HuH-7 (cell line): ENCODE measurements around the gene LYZL6.
A peak's percentile ranks its signal among the peaks of the same experiment; 100 is the strongest.

Source experiments
- DNase-seq: peaks from one replicate; pipeline ENCODE4 v3.0.0; 2011; ENCODE audit warnings: low spot score

Gene LYZL6, protein sequence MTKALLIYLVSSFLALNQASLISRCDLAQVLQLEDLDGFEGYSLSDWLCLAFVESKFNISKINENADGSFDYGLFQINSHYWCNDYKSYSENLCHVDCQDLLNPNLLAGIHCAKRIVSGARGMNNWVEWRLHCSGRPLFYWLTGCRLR

DNA sequence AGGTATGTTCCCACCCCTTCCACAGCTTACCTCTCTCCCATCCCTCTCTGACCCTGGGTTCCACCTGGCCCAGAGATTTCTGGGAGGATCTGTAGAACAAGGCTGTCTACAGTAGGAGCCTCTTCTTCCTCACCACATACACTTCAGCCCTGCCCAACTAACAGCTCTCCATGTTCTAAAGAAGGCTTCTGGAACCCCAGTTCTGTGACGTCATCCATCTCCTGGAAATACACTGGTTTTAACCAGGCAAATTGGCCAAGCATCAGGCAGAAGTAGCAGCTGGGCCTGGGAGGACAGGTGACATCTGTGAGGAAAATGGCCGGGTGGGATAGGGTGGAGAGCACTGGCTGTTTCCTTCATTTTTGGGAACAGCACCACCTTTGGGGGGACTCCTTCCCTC is at the start of gene LYZL6:
Gene LYZL6 (minus strand): TSS at position 177 of the 400 bp plus-strand sequence. CDS start 4,357 bp downstream, outside the sequence.
- no peak for DNase-seq

DNA sequence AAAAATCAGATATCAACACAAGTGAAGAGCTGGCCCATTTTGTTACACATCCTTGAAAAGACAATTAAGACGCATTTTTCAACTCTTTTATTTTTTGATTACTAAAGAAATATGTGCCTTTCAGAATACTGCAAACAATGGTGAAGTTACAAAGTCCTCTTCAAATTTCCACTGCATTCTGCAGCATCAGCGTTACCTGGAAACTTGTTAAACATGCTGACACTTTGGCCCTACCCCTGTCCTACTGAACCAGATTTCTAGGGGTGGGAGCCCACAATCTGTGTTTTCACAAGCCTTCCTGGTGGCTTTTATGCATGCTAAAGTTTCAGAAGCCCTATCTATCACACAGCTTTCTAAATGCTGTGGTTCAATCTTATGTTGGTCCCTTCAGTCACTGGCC is 47.6 kb upstream of the LYZL6 start:
- no peak for DNase-seq

GRCh38 chr17:35988164-35988563 is 44.7 kb upstream of the LYZL6 start:
- DNase-seq, result no peak

GRCh38 chr17:35986643-35987042 is 43.1 kb upstream of the LYZL6 start, which contains the start of gene CCL14:
Gene CCL14 (minus strand): TSS chr17:35986729. CDS start chr17:35986649, 80 bp downstream.
- no peak for DNase-seq

- no peak for DNase-seq
Observed at GRCh38 chr17:35984140-35984539, 40.6 kb upstream of the LYZL6 start.

DNA sequence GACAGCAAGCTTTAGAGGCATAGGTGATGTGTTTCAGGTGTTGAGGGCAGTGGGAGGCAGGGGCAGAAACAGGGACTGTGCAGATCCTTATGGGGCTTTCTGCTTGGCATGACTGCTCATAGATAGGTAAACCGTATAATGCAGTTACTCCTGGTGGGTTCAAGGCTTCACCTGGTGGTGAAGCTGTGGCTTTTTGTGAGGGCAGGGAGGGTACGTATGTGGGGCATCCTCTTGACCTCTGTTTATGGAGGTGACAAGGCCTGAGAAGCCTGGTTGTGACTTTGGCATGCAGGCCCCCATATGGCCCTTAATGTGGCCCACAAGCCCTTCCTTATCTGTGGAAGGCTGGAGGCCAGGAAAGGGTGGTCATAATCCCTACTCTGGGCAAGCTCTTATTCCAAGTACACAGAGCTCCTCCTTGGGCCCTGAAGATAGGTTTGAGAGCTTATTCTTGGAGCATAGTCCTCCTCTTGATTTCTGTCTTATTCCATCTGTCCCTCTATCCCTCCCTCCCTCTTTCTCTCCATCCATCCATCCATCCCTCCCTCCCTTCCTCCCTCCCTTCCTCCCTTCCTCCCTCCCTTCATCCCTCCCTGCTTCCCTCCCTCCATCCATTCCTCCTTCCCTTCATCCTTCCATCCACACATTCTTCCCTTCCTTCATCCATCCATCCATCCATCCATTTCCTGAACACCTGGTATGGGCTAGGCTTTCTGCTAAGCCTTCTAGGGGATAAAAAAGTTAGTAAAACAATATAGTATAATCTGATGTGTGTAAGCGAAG is 39.1 kb upstream of the LYZL6 start:
- DNase-seq, result no peak

- DNase-seq, result peak; percentile 43
Observed at GRCh38 chr17:35981908-35982330, 38.4 kb upstream of the LYZL6 start.

DNA sequence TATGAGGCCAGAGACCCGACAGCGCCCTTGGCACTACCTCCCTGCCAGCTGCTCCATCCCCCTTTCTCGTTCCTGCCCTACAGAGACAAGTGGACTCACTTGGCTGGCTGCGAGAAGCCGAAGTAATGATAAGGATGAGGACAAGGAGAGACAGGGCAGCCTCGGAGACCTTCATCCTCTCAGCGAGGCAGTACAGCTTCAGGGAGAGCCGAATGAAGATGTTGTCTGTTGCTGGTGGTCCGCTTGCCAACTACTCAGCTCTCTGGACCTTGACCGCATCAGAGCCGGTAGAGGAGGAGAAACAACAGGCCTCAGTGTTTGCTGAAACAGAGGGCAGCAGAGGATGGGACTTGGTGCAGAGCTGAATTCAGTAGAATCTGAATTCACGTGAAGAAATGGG is 37.7 kb upstream of the LYZL6 start, which contains the start of gene CCL16:
Gene CCL16 (minus strand): TSS at position 252 of the 400 bp plus-strand sequence. CDS start 77 bp downstream, at position 175.
- no peak for DNase-seq

GRCh38 chr17:35978346-35978745 is 34.8 kb upstream of the LYZL6 start:
- no peak for DNase-seq

GRCh38 chr17:35977509-35977908 is 34.0 kb upstream of the LYZL6 start:
- DNase-seq, result no peak

DNA sequence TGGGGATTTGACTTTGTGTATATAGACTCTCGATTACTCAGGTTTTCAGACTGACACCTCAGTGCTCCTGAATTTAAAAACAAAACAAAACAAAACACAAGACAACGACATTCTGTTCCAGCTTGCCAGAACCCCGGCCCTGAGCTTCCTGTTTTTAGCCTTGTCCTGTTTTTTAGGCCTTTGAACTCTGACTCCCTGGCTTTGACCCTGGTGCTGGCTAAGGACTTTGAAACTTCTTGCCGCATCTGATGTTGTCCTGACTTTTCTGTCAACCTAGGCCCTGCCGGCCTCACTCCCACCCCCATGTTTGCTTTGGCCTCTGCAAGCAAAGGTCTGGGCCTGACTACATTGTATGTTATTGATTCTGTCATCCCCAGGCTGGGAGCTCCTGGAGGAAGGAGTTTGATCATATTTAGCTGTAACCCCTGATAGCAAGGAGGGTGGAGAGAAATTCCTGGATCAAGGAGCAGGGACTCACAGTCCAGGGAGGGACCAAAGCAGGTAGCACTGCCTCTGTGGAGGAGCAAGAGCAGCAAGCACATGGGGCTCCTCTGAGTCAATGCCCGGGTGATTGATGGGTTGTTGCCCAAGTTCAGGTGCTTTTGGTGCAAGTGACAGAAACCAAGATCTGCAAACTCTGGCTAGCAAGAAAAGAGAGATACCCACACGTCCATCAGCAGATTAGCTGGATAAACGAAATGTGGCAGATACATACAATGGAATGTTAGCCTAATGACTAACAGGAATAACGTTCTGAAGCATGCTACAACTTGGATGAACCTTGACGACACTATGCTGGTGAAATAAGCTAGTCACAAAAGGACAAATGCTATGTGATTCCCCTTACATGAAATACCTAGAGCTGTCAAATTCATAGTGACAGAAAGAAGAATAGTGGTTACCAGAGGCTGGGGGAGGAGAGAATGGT is 30.1 kb upstream of the LYZL6 start:
- peak; percentile 66 for DNase-seq

DNA sequence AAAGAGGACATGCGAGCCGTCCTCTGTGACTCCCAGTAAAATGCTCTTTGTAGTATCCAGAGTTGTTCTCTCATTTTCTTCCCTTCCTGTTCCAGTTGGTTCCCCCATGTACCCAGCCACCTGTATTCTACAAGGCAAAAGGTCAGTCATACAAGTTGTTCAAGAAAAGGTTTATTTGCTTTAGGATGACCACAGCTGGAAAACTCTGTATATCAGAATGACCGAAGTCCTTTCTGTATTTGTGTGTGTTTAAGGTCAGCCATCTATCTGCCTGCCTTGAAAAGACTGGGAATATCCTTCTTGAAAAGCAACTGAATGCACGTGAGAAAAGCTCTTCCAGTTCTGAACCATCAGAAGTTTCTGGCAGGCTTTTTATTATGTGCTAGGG is 29.4 kb upstream of the LYZL6 start:
- no peak for DNase-seq

- DNase-seq, result no peak
Observed at GRCh38 chr17:35972535-35972934, 29.0 kb upstream of the LYZL6 start.

DNA sequence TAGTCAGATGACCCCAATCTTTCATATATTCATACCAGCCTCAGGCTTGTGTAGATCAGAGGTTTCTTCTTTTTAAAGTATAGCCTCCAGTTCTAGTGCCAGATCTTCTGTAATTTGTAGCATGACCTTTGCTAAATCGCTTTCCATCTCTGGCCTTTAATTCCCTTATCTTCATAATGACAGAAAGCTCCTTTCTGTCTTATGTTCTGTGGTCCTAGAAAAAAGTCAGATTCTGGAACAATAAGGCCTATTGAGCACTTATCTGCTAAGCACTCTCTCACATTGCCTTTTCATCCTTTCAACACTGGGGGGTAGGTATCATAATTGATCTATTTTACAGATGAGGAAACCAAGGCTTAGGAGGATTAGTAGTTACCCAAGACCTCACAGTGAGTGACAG is 28.6 kb upstream of the LYZL6 start:
- DNase-seq, result no peak

DNA sequence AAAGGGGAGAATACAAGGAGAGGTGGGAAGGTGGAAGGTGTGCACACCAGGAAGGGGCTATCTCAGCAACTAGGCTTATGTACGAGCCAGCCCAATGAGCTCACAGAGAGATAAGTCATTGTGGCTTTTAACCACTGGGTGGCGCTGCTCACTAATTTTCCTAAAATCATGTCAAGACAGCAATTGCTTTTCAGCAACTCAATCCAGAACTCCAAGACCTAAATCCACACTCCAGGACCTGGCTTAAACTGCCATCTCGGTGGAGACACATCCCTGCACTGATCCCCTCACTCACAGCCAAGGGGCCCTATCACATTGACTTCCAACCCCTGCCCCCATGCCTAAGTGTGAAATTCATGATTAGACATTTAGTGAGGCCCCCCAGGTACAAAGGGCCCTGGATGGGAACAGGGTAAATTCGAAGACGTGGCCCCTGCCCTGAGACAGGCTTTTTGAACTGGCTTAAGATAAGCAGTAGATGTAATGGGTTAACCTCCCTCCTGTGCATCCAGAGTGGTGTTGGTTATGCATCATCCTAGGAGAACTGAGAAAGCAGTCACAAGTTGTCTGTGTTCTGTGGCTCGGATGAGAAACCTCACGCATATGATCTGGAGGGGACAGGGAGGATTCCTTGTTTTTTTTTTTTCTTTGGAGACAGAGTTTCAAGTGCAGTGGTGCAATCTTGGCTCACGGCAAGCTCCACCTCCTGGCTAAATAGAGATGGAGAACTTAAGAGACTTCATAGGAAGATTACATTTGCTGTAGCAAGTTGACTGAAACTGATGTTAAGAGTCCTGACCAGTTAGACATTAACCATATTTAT is 26.3 kb upstream of the LYZL6 start:
- DNase-seq, result peak; percentile 37

DNA sequence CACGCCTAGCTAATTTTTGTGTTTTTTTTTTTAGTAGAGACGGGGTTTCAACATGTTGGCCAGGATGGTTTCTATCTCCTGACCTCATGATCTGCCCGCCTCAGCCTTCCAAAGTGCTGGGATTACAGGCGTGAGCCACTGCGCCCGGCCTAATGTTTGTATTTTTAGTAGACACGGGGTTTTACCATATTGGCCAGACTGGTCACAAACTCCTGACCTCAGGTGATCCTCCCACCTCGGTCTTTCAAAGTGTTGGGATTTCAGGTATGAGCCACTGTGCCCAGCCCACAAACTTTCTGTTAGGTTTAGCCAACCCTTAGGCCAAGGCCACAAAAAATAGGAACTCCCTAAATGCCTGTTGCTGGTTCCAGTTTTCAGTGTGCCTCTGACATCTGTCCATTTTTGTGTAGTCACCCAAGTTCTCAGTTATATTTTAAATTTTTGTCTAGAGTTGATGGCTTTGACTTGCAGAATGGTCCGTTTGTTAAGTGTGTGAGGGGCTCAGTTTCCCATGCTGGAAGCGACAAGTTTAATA is 25.1 kb upstream of the LYZL6 start:
- DNase-seq, result no peak

DNA sequence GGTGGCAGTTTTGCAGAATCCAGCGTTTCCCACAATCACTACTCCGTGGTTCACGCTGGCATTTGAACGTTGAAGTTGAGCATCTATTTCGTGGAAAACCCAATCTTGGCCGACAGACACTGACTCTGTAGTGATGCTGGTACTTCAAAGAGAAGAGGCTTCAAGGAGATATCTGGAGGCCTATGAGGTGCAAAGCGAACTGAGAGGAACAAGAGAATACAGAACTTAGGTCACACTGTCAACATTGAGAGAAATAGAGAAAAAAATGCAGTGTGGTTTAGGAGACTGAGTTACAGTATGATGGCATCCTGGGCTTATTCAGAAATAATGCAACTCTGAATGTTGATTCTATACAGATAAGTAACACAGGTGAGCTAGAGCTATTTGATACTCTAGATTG is 21.8 kb upstream of the LYZL6 start:
- no peak for DNase-seq

GRCh38 chr17:35963663-35964062 is 20.1 kb upstream of the LYZL6 start:
- DNase-seq, result no peak

- no peak for DNase-seq
Observed at GRCh38 chr17:35953720-35954119, 10.2 kb upstream of the LYZL6 start.

- DNase-seq, result no peak
Observed at GRCh38 chr17:35949401-35949800, 5.9 kb upstream of the LYZL6 start.

DNA sequence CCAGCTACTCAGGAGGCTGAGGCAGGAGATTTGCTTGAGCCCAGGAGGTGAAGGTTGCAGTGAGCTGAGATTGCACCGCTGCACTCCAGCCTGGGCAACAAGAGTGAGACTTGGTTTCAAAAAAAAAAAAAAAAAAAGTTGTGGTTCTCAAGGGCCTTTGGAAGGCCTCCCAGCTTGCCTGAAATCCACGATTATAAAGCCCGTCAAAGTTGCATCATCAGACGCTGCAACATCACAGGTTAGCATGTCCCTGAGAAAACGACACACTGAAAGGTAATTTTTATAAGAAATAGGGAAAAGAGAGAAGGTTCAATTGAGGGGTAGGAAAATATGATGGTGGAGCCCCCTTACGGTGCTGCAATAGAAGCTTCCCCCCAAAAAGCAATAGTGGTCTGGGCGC is 4.6 kb upstream of the LYZL6 start:
- DNase-seq, result no peak
